Colonic mucosa (tissue), 4 donors: ENCODE results near the gene FAM131A. TPM values are rescaled to one million over a fixed set of nuclear protein-coding genes. Genes with fewer than 3 reads are reported as not detected.

Source experiments
- DNase-seq: peaks from one replicate; pipeline ENCODE4 v3.0.0-alpha.2; 2020
- H3K27ac ChIP-seq: fragments of 200-600 bp; one replicate; pipeline ENCODE4 v1.8.0; 2021
- H3K27me3 ChIP-seq: fragments of 200-600 bp; one replicate; pipeline ENCODE4 v1.8.0; 2021
- H3K36me3 ChIP-seq: fragments of 200-600 bp; one replicate; pipeline ENCODE4 v1.8.0; 2021
- H3K4me1 ChIP-seq: fragments of 200-600 bp; one replicate; pipeline ENCODE4 v1.8.0; 2021; ENCODE audit warnings: mild to moderate bottlenecking
- H3K4me3 ChIP-seq: fragments of 200-600 bp; one replicate; pipeline ENCODE4 v1.8.0; 2021
- H3K9ac ChIP-seq, 2 donors: one replicate each; pipeline ENCODE4 v1.7.0; 2013; ENCODE audit warnings: control low read depth in 2 of 2, low read depth in 2 of 2, low read length in 2 of 2
- H3K9me3 ChIP-seq: fragments of 200-600 bp; one replicate; pipeline ENCODE4 v1.8.0; 2021
- intact Hi-C: fragments of 100-400 bp; cut with DNase I; formaldehyde crosslinking; loops from one replicate; pipeline ENCODE4 v1.14.1; 2022
- total RNA-seq, 2 donors: library from RNA; stranded (reverse); fragmentation: NEBNext Ultra II Directional in 1 of 2; extraction: Animal tissue kit (Norgen Biotek cat#: 25700) in 1 of 2; gene quantifications; one replicate each; pipeline ENCODE4 v1.2.1, GENCODE V29; 2021
- TF ChIP-seq, protein P1 (sequence below): fragments of 200-600 bp; IDR thresholded peaks from one replicate; pipeline ENCODE4 v1.8.0; 2022; ENCODE audit warnings: antibody characterized with exemption, mild to moderate bottlenecking
- donor health status: healthy.
- donor health status: DM: no; HTN: no; CAD: no.
- donor health status: DM: no; HTN: no; CAD: no.

FAM131A gene
- total RNA-seq, 2 donors from 2014 or later = 15.0 to 22.0 TPM

DNA sequence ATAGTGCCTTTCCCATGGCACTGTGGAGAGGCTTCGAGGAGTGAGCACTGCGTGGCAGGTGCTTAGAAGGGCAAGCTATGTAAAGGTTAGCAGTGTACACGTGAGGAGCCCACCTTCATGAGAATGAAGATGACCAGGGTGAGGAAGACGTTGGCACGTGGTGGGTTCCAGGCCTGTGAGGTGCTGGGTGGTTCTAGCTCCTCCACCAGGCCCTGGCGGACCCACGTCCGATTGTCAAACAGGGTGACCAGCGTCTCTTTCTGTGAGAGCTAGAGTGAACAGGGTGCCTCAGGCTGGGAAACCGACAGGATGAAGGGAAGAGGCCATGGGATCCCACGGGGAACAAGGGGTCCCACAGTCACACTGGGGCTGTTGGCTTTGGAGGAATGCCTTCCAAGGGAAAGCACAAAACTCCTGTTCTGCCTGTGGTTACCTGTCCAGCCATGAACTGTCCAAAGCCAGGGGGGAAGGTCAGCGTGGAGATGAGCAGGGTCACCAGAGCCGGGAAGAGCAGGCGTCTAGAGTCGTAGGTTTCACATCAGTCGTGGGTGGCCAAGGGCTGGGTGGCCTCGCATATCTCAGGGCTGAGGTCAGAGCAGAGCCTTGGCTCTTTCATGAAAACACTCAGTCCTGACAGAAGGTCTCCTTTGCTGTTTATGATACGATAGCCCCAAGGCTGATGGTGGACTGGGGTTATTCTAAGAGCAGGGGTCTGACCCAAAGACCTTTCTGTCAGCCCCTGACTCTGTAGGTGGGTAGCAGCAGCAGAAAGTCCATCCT, 18.1 kb downstream of the FAM131A start:
- Histone ChIP-seq H3K9me3 (no peaks in the 10 kb centered on the region), H3K27ac (no peak overlapping the region), H3K9ac (no peak overlapping the region), H3K4me1 (no peaks in the 10 kb centered on the region), H3K4me3 (no peak overlapping the region), H3K36me3 (no peaks in the 10 kb centered on the region), H3K27me3 (no peaks in the 10 kb centered on the region)
- DNase-seq = no peak
- TF ChIP-seq, protein P1, sequence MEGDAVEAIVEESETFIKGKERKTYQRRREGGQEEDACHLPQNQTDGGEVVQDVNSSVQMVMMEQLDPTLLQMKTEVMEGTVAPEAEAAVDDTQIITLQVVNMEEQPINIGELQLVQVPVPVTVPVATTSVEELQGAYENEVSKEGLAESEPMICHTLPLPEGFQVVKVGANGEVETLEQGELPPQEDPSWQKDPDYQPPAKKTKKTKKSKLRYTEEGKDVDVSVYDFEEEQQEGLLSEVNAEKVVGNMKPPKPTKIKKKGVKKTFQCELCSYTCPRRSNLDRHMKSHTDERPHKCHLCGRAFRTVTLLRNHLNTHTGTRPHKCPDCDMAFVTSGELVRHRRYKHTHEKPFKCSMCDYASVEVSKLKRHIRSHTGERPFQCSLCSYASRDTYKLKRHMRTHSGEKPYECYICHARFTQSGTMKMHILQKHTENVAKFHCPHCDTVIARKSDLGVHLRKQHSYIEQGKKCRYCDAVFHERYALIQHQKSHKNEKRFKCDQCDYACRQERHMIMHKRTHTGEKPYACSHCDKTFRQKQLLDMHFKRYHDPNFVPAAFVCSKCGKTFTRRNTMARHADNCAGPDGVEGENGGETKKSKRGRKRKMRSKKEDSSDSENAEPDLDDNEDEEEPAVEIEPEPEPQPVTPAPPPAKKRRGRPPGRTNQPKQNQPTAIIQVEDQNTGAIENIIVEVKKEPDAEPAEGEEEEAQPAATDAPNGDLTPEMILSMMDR = no peak
- intact Hi-C loops = no loop called here

DNA sequence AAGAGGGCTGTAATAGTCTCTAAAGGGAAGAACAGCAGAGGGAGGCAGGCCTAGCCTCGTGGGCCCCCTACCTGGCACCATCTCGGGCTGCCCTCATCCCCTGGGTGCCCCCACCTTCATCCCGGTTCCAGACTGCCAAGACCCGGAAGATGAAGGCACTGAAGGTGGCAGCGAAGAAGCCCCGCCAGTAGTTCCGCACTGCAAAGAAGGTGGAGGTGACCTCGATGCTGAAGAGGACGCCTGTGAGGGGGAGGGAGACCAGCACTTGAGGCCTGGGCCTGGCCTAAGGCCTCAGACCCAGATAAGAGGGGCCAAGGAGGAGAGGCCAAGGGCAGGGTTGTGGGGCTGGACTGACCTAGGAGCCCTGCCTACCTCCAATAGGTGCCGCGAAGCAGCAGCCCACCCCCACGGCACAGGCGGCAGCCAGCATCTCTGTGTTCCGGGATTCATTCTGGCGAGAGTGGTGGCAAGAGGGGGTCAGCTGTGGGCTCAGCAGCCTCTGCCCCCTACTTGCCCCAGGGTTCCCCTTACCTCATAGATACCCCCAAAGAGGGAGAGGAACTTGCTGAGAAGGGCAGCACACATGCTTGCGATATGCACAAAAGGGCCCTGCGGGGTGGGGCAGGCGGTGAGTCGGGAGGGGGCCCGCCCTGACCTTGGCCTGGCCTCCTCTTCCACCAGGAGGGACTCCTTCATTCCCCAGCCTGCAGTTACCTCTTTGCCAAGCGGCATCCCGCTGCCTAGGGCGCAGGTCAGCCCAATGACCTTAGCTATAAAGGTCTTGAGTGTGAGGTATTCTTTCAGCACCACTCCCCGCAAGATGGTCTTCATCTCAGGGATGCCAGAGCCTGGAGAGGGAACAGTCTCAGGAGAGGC, 20.1 kb downstream of the FAM131A start:
- no peak overlapping the region for H3K9ac ChIP-seq
- intact Hi-C loops = no loop called here
- H3K9me3 ChIP-seq = no peaks in the 10 kb centered on the region
- no peaks in the 10 kb centered on the region for H3K27me3 ChIP-seq
- H3K4me1 ChIP-seq = peaks cover 5% of the 10 kb centered on the region
- TF ChIP-seq, protein P1 = no peak
- no peak overlapping the region for H3K4me3 ChIP-seq
- no peak for DNase-seq
- no peak overlapping the region for H3K27ac ChIP-seq
- no peaks in the 10 kb centered on the region for H3K36me3 ChIP-seq

DNA sequence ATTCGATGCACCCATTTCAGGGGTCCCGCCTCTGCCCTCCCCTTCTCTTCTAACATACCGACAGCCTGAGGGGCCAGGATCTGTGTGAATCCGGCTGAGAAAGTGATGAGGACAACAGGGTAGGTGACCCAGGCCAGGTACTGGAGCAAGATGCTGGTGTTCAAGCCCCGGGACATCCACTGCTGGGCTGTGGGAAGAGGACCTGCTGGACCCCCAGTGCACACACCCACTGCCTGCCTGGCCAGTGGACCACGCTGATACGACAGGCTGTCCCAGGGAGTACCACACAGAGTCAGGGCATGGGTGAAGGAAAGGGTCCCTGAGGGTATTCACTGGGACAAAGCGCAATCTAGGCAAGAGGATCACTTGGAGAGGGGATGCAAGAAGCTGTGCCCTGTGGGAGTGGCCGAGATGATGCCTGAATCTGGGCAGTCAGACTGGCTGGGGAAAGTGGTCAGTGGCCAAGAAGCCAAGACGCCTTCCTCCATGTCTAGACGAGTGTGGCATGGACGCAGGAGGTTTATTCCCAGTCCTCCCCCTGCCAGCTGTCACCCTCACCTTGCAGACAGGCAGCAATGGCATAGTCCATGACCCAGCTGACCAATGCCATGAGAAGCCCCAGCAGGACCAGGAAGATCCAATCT, 20.8 kb downstream of the FAM131A start:
- no peak for DNase-seq
- Histone ChIP-seq H3K4me1 (peaks cover 5% of the 10 kb centered on the region), H3K4me3 (no peak overlapping the region), H3K9me3 (no peaks in the 10 kb centered on the region), H3K9ac (no peak overlapping the region), H3K27ac (no peak overlapping the region), H3K36me3 (no peaks in the 10 kb centered on the region), H3K27me3 (no peaks in the 10 kb centered on the region)
- intact Hi-C loops = no loop called here
- TF ChIP-seq, protein P1 = no peak

DNA sequence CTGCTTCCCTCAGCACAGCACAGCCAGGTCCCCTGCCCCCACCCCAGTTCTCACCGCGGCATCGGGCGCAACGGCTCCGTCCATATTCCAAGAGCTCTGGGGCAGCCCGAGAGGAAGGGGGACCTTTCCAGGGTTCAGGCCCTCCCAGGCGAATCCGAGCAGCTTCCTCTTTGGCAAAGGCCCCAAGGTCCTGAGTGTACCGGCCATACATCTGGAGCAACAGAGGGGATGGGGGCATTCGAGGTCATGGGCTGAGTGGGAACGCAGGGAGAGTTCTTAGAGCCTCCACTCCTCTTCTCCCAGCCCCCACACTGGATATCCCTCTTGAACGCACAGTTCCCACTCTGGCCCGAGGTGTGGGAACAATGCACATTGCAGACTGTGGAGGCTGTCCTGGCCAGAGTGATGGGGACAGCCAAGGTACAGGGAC, 21.5 kb downstream of the FAM131A start:
- Histone ChIP-seq H3K36me3 (no peaks in the 10 kb centered on the region), H3K27ac (no peak overlapping the region), H3K9ac (no peak overlapping the region), H3K4me3 (no peak overlapping the region), H3K9me3 (no peaks in the 10 kb centered on the region), H3K27me3 (no peaks in the 10 kb centered on the region), H3K4me1 (peaks cover 5% of the 10 kb centered on the region)
- TF ChIP-seq, protein P1 = no peak
- intact Hi-C loops = no loop called here
- DNase-seq = no peak

DNA sequence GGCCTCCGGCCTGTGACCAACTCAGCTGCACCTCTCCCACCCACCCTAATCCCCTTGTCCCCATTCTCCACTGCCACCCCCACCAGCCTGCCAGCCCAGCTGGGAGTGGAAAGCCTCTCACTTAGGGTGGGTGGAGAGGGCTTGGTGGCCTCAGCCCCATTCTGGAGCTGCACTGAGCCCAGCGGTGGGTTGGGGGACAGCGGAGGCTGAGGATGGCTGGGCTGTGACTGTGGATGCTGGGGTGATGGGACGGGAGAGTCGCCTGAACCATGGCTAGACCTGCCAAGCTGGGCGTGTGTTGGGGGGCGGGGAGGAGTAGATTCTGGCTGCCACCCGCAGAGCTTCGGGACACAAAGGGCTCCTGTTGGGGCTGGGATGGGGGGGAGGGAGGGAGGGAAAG, 22.2 kb downstream of the FAM131A start:
- Histone ChIP-seq H3K9me3 (no peaks in the 10 kb centered on the region), H3K9ac (no peak overlapping the region), H3K27me3 (no peaks in the 10 kb centered on the region), H3K36me3 (no peaks in the 10 kb centered on the region), H3K4me3 (no peak overlapping the region), H3K4me1 (peaks cover 10% of the 10 kb centered on the region), H3K27ac (no peak overlapping the region)
- TF ChIP-seq, protein P1 = no peak
- intact Hi-C loops = no loop called here
- no peak for DNase-seq
